RWPE1 (cell line): ENCODE measurements around the gene SLN.

ENCODE experiments used
- CTCF ChIA-PET: fragments of 350-600 bp; sonication (Branson Sonifier 250); formaldehyde crosslinking; extraction: SDS; loops from one replicate; lab custom pipeline; 2021; lab: Yijun Ruan, JAX
- POLR2A ChIA-PET: fragments of 400-600 bp; formaldehyde crosslinking; extraction: SDS; loops from one replicate; lab custom pipeline; 2020; ENCODE audit warnings: antibody characterized with exemption; ENCODE audit not compliant: low non-redundant PET; lab: Yijun Ruan, JAX
- DNase-seq: peaks from one replicate; pipeline ENCODE4 v3.0.0; 2012; ENCODE audit warnings: low spot score
- H3K27ac ChIP-seq: fragments of 450-650 bp; 2 replicates; pipeline ENCODE4 v1.5.1; 2017
- TF ChIP-seq, protein P1 (sequence below): fragments of 450-650 bp; conservative IDR thresholded peaks from 2 replicates; pipeline ENCODE4 v1.5.1; 2017; ENCODE audit warnings: low read depth, mild to moderate bottlenecking

SLN gene

DNA sequence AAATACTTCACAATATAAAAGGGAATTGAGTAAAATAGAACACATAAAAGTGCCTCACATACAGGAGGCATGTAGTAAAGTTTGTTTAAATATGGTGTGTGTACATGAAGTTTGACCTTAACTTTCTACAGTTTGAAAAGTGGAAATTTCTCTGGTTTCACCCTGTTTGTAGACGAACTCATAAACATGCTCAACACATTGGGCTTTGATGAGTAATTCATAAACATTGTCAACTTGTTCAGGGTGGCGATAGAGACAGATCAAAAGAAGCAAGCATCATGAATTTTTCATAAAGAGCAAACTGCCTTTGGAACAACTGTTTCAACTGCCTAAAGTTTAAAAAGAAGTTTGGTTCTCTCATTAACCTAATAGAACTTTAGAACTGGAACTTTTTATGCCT lies 9.1 kb downstream of the SLN start:
- POLR2A ChIA-PET: no interaction called here
- H3K27ac ChIP-seq: no peak overlapping the region
- TF ChIP-seq, protein P1, sequence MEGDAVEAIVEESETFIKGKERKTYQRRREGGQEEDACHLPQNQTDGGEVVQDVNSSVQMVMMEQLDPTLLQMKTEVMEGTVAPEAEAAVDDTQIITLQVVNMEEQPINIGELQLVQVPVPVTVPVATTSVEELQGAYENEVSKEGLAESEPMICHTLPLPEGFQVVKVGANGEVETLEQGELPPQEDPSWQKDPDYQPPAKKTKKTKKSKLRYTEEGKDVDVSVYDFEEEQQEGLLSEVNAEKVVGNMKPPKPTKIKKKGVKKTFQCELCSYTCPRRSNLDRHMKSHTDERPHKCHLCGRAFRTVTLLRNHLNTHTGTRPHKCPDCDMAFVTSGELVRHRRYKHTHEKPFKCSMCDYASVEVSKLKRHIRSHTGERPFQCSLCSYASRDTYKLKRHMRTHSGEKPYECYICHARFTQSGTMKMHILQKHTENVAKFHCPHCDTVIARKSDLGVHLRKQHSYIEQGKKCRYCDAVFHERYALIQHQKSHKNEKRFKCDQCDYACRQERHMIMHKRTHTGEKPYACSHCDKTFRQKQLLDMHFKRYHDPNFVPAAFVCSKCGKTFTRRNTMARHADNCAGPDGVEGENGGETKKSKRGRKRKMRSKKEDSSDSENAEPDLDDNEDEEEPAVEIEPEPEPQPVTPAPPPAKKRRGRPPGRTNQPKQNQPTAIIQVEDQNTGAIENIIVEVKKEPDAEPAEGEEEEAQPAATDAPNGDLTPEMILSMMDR: no peak
- no peak for DNase-seq
- CTCF ChIA-PET: no interaction called here

DNA sequence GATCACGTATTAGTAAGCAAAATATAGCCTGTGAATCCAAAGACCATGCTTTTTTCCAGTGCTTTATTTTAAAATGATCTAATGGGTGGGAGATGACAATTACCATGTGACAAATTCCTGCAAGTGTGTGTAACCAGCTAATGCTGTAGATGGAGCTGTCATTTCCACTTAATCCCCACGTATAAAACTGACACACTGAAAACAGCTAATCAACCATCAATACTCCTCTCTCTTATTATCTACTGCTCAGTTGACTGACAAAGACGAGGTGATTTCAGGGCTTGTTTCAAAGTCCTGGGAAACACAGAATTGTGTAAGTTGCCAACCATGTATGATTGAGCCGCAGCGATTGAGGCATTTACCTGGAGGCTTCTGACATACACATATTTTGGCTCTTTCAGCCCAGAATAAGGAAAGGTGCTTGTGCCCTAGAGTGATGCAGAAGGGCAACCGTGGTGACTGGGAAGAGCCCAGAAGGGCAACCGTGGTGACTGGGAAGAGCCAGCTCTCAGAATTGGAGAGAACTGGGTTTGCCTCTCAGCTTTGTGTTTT lies 9.7 kb downstream of the SLN start:
- DNase-seq: no peak
- H3K27ac ChIP-seq: no peak overlapping the region
- ChIA-PET POLR2A (no interaction called here), CTCF (no interaction called here)
- TF ChIP-seq, protein P1: no peak

DNA sequence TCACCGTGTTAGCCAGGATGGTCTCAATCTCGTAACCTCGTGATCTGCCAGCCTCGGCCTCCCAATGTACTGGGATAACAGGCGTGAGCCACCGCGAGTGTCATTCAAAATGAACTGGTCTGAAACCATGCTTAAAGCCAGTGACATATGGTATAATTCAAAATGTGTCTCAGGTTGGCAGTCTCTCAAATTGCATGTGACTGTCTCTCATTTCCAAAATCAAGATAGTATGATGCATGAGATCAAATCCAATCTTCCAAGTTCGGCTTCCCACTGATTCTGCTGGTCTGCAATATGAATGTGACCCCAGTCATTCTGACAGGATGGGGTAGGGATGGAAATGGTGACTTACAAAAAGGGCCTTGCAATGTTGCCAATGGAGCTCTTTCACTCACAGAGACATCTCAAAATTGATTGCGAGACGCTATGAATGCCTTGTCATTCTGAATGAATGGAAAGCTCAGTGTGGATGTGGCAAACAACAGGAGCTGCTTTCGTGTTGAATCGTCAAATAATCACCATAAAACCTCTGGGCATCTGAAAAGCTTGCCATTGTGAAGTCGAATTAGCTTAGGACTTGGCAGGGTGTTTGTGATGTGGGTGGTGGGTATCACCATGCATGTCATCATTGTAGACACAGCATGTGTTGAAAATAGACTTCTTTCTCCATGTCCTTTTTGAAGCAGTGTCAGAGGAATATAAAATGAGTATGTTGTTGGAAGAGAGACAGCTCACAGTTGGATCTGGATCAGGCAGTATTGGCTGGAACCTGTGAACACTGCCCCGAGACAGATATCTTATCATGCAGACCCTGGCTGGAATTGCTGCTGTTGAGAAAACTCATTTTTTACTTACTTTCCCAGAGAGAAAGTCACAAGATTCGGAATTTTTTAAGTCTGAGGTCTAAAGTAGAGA lies 12.2 kb downstream of the SLN start:
- ChIA-PET POLR2A (no interaction called here), CTCF (no interaction called here)
- TF ChIP-seq, protein P1: no peak
- no peak for DNase-seq
- H3K27ac ChIP-seq: no peak overlapping the region

DNA sequence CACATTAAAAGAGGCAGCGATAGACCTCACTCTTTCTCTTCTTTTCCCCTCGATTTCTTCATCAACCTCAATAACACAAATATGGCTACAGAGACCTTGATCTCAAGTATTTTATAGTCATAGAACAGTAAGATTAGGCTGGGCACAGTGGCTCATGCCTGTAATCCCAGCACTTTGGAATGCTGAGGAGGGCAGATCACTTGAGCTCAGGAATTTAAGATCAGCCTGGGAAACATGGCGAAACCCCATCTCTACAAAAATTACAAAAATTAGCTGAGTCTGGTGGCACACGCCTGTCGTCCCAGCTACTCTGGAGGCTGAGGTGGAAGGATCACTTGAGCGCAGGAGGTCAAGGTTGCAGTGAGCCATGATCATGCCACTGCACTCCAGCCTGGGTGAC lies 14.6 kb downstream of the SLN start:
- POLR2A ChIA-PET: no interaction called here
- TF ChIP-seq, protein P1: no peak
- no peak for DNase-seq
- no peak overlapping the region for H3K27ac ChIP-seq
- CTCF ChIA-PET: interaction anchor here (0.6 kb wide), 1 partner anchor 19 kb away, joined by 4 read pairs; no protein-coding TSS in a partner anchor

DNA sequence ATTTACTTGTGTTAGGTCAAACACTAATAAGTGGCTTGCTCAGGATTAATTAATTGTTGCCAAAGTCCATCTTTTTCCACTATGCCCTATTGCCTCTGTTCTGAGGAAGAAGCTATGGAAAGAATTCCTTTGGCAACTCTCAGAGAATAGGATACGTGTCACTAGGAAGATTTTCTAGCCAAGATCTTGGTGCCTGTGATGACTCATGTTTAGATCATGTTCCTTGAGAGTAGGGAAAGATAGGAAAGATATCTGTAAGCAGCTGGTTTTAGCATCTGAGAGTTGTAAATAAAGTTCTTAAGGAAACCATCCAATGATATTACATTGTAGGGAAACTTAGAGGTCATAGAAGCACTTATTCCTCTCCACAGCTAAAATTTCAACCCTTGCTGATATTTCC lies 15.7 kb downstream of the SLN start:
- peak; percentile 77 for DNase-seq
- H3K27ac ChIP-seq: no peak overlapping the region
- TF ChIP-seq, protein P1: no peak
- ChIA-PET POLR2A (no interaction called here), CTCF (interaction anchor here (0.7 kb wide), 2 partner anchors 121 to 1013 kb away, joined by 3 to 4 read pairs; no protein-coding TSS in a partner anchor)

DNA sequence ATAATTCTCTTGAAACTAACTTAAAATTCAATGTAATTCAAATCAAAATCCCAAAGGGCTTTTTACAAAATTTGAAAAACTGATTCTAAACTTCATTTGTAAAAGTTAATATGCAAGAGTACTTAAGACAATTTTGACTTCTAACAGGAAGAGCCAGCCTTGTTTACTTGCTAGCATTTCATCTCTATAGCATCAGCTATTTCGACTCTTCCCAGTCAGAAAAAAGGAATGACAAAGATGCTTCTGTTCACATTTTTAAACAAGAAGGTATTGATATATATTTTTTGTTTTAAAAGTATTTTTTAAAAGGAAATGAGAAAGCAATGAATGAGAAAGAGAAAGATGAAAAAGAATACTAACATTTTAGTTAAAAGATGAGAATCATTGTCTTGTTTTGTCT lies 16.4 kb downstream of the SLN start:
- DNase-seq: no peak
- CTCF ChIA-PET: interaction anchor here (0.7 kb wide), 1 partner anchor 1013 kb away, joined by 4 read pairs; no protein-coding TSS in a partner anchor
- TF ChIP-seq, protein P1: no peak
- H3K27ac ChIP-seq: no peak overlapping the region
- POLR2A ChIA-PET: no interaction called here
